Testis (tissue), 2 donors: ENCODE data around the gene REXO2.

Experiments
- POLR2A ChIP-seq: fragments of 450-650 bp; IDR thresholded peaks from one replicate; pipeline ENCODE4 v1.6.1; 2017; ENCODE audit warnings: antibody characterized with exemption, mild to moderate bottlenecking, moderate library complexity
- TF ChIP-seq, protein P1 (sequence below), 3 experiments: fragments of 450-650 bp in 2 of 3; fragments of 200-600 bp in 1 of 3; sonication (generic) in 1 of 3; IDR thresholded peaks; one replicate each; pipeline ENCODE4 v1.5.1; 2016 to 2019; ENCODE audit warnings: antibody characterized with exemption in 3 of 3, mild to moderate bottlenecking in 2 of 3, moderate library complexity in 1 of 3

GRCh38 chr11:114400216-114400914, 38.9 kb upstream of the REXO2 start, which contains the start of the genes C11orf71 and RBM7:
- TF ChIP-seq, protein P1, sequence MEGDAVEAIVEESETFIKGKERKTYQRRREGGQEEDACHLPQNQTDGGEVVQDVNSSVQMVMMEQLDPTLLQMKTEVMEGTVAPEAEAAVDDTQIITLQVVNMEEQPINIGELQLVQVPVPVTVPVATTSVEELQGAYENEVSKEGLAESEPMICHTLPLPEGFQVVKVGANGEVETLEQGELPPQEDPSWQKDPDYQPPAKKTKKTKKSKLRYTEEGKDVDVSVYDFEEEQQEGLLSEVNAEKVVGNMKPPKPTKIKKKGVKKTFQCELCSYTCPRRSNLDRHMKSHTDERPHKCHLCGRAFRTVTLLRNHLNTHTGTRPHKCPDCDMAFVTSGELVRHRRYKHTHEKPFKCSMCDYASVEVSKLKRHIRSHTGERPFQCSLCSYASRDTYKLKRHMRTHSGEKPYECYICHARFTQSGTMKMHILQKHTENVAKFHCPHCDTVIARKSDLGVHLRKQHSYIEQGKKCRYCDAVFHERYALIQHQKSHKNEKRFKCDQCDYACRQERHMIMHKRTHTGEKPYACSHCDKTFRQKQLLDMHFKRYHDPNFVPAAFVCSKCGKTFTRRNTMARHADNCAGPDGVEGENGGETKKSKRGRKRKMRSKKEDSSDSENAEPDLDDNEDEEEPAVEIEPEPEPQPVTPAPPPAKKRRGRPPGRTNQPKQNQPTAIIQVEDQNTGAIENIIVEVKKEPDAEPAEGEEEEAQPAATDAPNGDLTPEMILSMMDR (IDR thresholded peaks at IDR 0.05) = no peak
- peak; percentile 84 for TF ChIP-seq POLR2A
